Neural progenitor cell (in vitro differentiated cells): ENCODE data around the gene CUTC.

Source experiments
- EZH2 ChIP-seq: fragments of 200-600 bp; sonication (generic); IDR thresholded peaks from 2 replicates; pipeline ENCODE4 v1.6.1; 2017; ENCODE audit warnings: antibody characterized with exemption, mild to moderate bottlenecking, moderate library complexity
- EZH2phosphoT487 ChIP-seq: fragments of 200-600 bp; sonication (generic); IDR thresholded peaks from 2 replicates; pipeline ENCODE4 v1.6.1; 2017; ENCODE audit warnings: antibody characterized with exemption
- TF ChIP-seq, protein P1 (sequence below): fragments of 200-600 bp; sonication (generic); IDR thresholded peaks from 2 replicates; pipeline ENCODE4 v1.5.1; 2017; ENCODE audit warnings: antibody characterized with exemption, mild to moderate bottlenecking

GRCh38 chr10:99758211-99758891, 26.3 kb downstream of the CUTC start:
- TF ChIP-seq, protein P1, sequence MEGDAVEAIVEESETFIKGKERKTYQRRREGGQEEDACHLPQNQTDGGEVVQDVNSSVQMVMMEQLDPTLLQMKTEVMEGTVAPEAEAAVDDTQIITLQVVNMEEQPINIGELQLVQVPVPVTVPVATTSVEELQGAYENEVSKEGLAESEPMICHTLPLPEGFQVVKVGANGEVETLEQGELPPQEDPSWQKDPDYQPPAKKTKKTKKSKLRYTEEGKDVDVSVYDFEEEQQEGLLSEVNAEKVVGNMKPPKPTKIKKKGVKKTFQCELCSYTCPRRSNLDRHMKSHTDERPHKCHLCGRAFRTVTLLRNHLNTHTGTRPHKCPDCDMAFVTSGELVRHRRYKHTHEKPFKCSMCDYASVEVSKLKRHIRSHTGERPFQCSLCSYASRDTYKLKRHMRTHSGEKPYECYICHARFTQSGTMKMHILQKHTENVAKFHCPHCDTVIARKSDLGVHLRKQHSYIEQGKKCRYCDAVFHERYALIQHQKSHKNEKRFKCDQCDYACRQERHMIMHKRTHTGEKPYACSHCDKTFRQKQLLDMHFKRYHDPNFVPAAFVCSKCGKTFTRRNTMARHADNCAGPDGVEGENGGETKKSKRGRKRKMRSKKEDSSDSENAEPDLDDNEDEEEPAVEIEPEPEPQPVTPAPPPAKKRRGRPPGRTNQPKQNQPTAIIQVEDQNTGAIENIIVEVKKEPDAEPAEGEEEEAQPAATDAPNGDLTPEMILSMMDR = no peak
- TF ChIP-seq EZH2phosphoT487 (no peak), EZH2 (no peak)
